ENCODE measurements around the gene SRP68.
A peak's percentile ranks its signal among the peaks of the same experiment; 100 is the strongest.

SRP68 gene

GRCh38 chr17:76017481-76018339 is 54.6 kb downstream of the SRP68 start:
- no peak for DNase-seq

DNA sequence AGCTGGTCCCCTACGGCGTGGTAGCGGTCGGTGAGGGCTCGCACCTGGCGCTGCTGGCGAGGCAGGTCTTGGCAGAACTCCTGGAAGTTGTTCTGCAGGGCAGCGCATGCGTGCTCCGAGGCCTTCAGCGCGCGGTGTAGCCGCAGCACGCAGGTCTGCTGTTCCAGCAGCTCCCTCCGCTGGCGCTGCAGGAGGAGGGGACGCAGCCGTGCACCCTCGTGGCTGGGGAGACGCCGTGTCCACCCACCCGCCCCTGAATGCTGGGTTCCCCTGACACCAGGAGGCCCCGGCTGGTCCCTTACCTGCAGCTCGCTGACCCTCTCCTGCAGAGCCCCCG is 57.4 kb downstream of the SRP68 start:
- DNase-seq, result no peak

GRCh38 chr17:76014100-76014924 is 58.0 kb downstream of the SRP68 start:
- DNase-seq, result peak; percentile 61 to 84 (median 69)

DNA sequence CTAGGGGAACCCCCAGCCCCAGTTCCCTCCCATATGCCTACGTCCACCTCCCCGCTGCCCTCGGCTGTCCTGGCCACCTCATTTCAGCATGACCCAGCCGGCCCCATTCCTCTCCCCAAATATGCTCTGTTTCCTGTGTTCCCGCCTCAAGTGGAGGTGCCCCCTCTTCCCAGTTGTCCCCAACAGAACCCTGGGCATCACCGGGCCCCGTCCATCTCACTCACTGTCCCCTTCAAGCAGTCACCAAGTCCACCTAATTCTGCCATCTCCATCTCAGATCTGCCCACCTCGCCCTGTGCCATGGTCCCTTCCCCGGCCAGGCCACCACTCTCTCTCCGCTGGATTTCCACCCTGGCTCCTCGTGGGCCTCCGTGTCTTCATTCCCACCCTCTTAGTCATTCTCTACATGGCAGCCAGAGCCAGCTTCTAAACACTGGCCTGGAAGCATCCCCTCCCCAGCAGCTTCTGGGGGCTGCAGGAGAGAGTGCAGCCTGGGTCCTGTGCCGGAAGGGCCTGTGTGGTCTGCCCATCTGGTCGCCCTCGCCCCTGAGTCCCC is 58.9 kb downstream of the SRP68 start:
- no peak for DNase-seq

GRCh38 chr17:76011951-76012350 is 60.4 kb downstream of the SRP68 start:
- DNase-seq, result no peak

- no peak for DNase-seq
Observed at GRCh38 chr17:76009969-76010661, 62.2 kb downstream of the SRP68 start.

DNA sequence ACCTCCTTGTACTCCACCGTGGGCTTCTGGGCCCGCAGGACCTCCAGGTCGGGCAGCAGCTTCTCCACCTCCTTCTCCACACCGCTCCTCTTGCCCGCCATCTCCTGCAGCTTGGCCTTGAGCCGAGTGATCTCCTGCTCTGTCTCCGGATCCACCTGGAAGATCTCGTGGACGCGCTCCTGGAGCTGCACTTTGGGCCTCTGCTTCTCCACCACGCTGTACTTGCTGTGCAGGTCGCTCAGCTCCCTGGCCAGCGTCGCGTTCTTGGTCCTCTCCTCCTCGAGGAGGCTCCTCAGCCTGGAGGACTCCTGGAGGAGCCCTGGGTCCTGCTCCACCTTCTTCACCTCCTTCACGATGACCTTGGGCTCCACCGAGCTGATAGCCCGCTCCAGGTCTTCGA is 62.9 kb downstream of the SRP68 start:
- DNase-seq, result no peak

GRCh38 chr17:76008630-76009425 is 63.5 kb downstream of the SRP68 start:
- no peak for DNase-seq

DNA sequence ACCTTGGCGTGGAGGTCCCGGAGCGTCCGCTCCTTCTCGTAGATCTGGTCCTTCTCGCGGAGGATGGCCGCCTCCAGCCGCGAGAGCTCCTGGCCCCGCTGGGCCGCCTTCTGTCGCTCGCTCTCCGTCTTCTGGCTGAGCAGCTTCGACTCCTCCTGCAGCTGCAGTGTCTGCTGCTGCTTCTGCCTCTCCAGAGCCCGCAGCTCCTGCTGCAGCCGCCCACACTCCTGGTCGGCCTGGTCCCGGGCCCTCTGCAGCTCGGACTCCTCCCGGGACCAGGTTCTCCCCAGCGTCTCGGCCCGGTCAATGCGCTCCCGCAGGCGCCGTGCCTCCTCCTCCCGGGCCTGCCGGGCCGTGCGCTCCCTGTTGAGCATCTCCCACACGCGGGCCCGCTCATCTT is 64.1 kb downstream of the SRP68 start:
- no peak for DNase-seq

DNA sequence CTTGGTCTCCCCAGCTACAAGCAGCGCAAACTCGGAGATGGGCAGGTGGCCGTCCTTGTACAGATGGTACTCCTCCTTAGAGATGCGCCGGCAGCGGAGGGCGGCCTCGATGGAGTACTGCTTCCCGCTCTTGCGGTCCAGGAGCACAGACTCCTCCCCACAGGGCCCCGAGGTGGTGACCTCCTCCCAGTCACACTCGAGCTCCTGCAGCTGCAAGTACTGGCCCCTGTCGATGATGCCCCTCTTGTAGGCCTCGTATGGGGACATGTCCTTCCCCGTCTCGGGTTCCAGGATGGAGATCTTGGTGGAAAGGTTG is 64.5 kb downstream of the SRP68 start:
- no peak for DNase-seq

- DNase-seq, result no peak
Observed at GRCh38 chr17:76007131-76007849, 65.0 kb downstream of the SRP68 start.

GRCh38 chr17:76005263-76006149 is 66.8 kb downstream of the SRP68 start:
- DNase-seq, result peak; percentile 38 to 81 (median 70)

GRCh38 chr17:76004750-76005262 is 67.5 kb downstream of the SRP68 start:
- no peak for DNase-seq

- no peak for DNase-seq
Observed at GRCh38 chr17:76003915-76004314, 68.4 kb downstream of the SRP68 start.

DNA sequence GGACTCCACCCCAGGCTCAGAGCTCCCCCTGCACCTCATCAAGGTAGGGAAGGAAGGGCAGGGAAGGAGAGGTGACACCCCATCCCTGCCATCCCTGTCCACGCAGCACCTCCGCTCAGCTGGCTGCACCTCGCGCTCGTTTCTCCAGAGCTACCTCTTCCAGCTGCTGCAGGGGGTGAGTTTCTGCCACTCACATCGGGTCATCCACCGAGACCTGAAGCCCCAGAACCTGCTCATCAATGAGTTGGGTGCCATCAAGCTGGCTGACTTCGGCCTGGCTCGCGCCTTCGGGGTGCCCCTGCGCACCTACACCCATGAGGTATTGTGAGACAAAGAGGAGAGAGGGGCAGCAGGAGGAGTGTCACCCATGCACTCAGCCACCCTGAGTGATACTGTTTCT is 70.2 kb downstream of the SRP68 start:
- no peak for DNase-seq

DNA sequence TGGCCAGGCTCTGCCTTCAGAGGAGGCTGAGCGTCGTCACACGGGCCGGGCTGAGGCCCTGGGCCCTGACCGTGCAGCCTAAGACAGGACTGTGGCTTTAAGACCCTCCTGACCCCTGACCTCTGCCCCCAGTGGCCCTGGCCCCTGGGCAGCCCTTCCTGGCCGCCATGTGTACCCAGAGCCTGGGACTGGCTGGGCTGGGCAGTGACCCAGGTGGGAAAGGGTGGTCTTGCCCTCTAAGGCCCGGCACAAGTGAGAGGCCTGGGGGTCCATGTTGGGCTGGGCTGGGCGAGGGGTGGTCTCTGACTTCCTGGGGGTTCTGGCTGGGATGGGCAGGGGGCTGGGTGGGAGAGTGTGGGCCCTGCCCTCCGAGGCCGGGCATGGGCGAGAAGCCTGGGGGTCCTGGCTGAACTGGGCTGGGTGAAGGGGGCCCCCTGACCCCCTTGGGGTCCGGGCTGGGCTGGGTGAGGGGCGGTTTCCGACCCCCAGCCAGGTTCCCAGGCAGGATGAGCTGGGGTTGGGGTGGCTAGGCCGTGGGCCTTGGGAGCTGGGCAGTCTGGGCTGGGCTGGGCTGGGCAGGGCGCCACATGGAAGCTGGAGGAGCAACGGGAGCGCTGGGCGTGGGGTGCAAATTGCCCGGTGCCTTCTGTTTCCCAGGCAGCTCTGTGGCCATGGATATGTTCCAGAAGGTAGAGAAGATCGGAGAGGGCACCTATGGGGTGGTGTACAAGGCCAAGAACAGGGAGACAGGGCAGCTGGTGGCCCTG is 71.4 kb downstream of the SRP68 start, which contains the start of gene CDK3:
CDK3 (plus strand) TSS at position 101 of the 767 bp plus-strand sequence; CDS start at position 672, 571 bp downstream.
- no peak for DNase-seq

DNA sequence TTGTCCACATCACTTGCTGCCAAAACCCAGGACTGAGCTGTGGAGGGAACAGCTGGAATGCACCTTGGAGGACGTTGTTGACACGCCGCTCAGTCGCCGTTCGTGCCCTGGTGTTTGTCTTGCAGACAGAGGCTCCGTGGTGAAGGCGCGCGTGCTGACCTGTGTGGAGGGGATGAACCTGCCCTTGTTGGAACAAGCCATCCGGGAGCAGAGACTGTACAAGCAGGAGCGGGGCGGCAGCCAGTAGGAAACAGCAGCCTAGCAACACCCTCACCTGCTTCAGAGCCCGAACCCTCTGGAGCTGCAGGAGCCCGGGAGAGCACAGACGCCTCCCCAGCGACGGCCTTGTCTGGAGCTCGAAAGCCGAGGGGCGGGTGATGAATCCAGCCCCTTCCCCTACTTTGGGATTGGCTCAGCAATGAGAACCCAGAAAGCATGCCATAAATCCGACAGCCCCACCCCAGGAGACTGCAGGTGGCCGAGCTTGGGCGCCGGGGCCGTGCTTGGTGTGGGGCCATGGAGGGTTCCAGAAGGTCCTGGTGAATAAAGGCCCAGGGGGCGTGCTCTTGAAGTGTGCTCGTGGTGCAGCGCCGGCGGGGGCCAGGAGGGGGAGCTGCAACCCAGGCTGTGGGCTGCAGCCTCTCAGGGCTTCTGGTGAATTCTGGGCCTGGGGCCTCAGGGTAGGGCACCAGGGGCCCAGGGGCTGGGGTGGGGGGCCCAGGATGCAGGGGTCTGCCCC is 72.1 kb downstream of the SRP68 start:
- peak; percentile 37 to 68 (median 48) for DNase-seq

DNA sequence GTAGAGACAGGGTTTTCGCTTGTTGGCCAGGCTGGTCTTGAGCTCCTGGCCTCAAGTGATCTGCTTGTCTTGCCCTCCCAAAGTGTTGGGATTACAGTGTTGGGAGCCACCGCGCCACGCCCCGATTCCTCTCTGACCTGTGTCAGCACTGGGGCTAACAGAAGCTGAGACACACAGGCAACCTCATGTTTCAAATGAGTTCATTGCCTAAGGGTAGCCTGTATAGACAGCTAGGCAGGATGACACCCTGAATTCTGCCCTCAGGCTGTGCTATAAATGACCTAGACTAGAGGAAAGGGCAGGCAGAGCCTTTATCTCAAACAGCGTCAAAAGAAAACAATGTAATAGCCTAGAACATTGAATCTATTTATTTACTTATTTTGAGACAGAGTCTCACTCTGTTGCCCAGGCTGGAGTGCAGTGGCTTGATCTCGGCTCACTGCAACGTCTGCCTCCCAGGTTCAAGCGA is 74.0 kb downstream of the SRP68 start:
- no peak for DNase-seq

All from stimulated activated naive CD4-positive, alpha-beta T cell (primary cell).